Stimulated activated CD4-positive, alpha-beta T cell treated with anti-CD3 and anti-CD28 coated beads, Interleukin-2, amount 100 ng/mL, for 48 hours (primary cell): ENCODE measurements around the gene PRM2.
A peak's percentile ranks its signal among the peaks of the same experiment; 100 is the strongest.

Source experiments
- DNase-seq, 2 donors: peaks; one replicate each; pipeline ENCODE4 v3.0.0-alpha.2; 2020

PRM2 gene

DNA sequence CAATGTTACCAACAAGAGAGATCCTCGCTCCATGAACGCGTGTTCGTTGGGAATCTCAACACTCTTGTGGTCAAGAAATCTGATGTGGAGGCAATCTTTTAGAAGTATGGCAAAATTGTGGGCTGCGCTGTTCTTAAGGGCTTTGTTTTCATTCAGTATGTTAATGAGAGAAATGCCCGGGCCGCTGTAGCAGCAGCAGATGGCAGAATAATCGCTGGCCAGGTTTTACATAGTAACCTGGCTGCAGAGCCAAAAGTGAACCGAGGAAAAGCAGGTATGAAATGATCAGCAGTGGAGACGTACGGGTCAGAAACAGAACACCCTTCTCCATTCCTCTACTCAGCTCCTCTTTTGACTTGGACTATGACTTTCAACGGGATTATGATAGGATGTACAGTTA lies 33.6 kb downstream of the PRM2 start:
- DNase-seq, result no peak

DNA sequence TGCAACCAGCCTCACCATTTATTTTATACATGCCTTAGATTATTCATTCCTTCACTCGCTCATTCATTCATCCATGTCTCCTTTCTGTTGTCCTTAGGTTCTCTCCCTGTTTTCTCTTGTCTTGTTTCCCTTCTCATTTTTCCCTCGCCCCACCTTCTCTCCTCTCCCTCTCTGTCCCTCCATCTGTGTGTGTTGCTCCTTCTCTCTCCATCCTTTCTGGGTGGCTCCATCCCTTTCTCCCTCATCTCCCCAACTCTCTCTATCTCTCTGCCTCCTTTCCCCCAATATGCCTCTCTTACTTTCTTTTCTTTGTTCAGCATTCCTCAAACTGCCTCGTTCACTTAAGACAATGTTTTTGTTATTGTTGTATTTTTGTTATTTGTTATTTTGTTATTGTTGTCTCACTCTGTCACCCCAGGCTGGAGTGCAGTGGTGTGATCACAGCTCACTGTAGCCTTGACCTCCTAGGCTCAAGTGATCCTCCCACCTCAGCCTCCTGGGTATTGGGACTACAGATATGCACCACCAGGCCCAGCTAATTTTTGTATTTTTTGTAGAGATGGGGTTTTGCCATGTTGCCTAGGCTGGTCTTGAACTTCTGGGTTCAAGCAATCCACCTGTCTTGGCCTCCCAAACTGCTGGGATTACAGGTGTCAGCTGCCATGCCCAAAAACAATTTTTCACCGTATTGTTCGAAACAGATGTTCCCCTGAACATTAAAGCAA lies 34.6 kb downstream of the PRM2 start:
- no peak for DNase-seq

DNA sequence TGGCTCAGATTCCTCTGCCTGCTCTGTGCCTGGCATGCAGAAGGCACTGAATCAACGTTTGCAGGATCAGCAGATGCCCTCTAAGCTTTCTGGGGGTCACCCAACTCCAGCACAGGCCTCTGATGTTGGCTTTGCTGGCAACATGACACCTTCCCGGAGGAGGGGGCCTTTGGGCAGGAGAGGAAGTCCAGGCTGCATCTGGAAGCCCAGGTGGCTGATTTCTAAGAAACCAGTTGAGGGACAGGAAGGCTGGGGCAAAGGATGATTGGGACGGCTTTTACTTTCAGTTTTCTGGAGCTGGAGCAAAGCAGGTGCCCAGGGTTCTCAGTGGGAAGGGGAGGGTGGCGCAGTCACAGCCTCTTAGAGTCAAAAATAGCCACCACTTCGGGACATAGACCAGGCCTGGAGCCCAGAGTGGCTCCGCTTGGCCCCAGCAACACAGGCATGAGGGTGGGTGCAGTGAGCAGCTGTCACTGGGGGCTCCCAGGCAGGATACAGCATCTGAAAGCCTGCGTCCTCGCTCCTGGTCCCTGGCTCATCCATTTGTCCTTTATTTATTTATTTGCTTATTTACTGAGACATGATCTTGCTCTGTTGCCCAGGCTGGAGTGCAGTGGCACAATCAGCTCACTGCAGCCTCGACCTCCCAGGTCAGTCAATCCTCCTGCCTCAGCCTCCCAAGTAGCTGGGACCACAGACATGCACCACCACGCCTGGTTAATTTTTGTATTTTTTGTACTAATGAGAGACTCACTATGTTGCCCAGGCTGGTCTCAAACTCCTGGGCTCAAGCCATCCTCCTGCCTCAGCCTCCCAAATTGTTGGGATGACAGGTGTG lies 35.4 kb downstream of the PRM2 start:
- DNase-seq, result no peak

DNA sequence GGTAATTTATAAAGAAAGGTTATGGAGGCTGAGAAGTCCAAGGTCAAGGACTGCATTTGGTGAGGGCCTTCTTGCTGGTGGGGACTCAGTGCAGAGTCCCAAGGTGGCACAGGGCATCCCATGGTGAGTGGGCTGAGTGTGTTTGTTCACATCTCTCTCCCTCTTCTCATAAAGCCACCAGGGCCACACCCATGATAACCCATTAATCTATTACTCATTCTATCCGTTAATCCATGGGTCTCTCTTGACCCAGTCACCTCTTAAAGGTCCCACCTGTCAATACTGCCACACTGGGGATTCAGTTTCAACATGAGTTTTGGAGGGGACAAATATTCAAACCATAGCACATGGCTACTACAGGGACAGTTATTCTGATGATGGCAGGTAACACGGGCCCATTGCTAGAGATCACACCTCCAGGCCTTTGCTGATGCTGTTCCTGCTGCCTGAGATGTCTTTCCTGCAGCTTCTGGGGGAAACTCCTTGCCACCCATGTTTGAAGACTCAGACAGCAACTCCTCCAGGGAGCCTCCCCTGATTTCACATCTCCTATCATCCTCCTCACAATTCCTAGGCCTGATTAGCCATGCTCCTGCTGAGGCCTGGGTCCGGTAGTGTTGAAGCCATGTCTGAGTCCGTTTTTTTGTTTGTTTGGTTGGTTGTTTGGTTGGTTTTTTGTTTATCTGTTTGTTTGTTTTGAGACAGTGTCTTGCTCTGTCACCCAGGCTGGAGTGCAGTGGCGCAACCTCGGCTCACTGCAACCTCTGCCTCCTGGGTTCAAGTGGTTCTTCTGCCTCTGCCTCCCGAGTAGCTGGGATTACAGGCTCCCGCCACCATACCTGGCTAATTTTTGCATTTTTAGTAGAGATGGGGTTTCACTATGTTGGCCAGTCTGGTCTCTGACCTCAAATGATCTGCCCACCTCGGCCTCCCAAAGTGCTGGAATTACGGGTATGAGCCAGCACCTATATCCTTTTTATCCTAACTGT lies 36.3 kb downstream of the PRM2 start:
- DNase-seq, result no peak

DNA sequence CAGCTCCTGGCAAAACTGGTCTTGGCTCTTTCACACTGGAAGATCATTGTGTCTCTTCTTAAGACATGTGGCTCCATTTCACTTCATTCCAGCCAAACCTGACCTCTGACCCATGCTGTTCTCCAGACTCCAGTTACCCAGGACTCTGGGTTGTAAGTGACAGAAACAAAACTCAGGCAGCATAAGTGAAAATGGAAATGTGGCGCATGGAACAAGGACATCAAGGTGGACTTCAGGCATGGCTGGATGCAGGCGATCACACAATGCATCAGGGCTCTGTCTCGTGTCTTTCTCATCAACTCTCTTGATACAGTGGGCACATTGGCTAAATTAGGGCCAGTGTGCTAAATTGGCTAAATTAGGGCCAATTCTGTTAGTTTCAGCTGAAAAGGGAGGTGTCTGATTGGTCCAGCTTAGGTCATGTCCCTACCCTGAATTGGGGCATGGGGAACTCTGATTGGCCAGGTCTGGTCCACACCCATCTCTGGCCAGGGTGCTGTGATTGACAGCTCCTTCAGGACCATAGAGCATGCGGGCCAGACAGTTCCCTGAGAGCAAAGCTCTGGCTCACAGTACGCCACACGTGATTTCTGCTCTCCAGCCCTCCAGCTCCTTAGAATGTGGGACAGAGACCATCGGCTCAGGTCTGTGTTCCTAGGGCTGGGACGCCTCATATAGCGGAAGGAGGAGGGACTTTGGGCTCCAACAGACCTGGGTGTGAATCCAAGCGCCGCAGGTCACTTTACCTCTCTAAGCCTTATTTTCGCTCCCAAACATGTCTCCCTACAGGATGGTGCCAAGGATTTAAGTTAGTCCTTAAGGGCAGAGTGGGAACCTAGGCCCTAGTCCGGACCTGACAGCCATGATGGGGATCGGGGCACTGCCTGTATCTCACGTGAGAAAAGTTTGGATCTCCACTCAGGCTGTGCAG lies 37.7 kb downstream of the PRM2 start:
- DNase-seq, result no peak

DNA sequence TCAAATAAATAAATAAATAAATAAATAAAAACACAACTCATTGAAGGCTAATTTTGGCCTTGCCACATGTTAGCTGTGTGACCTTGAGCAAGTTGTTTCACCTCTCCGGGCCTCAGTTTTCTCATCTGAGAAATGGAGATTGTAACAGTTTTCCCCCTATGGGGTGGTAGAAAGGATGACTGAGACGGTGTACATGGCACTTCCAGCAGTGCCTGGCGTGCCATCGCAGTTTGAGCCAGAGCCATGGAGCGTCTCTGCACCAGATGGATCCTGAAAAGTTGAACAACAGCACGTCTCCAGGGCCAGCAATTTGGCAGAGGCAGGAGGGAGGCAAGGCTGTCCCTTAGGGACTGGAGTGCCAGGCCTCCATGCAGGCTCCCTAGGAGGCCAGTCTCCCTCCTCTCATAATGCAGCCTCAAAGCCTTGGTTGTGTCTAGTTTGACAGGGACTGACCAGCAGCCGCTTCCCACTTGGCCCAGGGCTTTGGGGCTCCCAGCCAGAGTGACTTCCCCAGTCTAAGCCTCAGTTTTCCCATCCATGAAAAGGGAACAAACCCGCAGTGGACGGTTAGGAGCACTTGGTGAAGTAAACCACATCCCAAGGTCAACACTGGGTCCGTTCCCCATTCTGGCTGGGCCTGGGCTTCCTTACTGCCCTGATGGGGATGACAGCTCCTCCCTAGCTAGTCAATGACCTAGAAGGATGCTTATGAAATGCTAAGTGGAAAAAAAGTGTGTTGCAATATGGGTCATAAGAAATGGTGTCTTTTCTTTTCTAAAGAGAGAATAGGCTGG lies 39.6 kb downstream of the PRM2 start:
- no peak for DNase-seq

DNA sequence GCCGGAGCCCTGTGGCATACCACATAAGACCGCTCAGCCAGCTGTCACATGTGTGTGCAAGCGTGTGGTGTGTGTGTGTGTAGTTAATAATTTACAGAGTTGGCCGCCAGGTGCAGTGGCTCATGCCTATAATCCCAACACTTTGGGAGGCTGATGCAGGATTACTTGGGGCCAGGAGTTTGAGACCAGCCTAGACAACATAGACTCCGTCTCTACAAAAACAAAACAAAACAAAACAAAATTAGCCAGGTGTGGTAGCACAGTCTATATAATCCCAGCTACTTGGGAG lies 40.6 kb downstream of the PRM2 start:
- DNase-seq, result no peak

DNA sequence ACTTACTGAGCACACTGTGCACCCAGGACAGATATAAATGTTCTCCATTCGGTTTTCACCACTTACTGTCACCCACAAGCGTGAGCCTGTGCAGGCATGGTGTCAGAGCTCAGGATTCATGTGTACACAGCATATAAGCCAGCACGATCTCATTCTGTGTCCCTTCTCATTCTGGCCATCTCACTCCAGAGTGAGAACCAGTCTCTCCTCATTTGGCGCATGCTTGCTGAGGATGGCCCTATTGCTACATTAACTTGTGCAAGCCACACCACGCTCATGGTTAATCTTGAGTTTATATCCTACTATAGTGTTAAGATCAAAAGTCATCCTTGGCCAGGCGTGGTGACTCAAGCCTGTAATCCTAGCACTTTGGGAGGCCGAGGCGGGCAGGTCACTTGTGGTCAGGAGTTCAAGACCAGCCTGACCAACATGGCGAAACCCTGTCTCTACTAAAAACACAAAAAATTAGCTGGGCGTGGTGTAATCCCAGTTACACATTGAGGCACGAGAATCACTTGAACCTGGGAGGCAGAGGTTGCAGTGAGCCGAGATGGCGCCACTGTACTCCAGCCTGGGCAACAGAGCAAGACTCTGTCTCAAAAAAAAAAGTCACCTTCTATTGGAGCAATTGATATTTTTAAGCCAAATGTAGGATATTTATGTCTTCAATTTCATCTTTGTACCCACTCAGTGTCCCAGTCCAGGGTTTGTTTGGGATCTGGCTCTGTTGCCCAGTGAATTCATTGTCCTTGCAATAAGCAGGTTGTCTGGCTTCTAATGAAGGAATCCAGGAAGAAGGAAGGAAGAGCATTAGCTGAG lies 41.2 kb downstream of the PRM2 start:
- DNase-seq, result no peak

DNA sequence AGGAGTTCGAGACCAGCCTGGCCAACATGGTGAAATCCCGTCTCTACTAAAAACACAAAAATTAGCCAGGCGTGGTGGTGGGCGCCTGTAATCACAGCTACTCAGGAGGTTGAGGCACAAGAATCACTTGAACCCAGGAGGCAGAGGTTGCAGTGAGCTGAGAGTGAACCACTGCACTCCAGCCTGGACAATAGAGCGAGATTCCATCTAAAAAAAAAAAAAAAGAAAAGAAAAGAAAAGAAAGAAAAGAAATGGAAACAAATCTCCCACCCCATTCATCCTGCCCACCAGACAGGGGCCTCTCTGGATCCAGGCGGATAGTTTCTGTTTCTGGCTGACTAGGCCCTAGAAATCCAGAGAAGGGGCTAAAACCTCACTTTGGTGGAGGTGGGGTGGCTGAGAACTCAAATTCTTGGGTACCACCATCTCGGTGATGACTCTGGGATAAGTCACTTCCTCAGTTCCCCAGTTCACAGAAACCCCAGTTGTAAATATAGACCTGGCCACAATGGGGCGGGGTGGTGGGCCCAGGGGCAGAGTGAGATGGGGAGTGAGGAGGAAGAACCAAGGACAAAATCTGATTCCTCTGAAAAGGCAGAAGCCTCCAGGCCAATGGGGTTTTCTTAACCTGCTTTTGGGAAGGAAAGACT lies 42.4 kb downstream of the PRM2 start:
- DNase-seq, result peak; percentile 73 to 76

DNA sequence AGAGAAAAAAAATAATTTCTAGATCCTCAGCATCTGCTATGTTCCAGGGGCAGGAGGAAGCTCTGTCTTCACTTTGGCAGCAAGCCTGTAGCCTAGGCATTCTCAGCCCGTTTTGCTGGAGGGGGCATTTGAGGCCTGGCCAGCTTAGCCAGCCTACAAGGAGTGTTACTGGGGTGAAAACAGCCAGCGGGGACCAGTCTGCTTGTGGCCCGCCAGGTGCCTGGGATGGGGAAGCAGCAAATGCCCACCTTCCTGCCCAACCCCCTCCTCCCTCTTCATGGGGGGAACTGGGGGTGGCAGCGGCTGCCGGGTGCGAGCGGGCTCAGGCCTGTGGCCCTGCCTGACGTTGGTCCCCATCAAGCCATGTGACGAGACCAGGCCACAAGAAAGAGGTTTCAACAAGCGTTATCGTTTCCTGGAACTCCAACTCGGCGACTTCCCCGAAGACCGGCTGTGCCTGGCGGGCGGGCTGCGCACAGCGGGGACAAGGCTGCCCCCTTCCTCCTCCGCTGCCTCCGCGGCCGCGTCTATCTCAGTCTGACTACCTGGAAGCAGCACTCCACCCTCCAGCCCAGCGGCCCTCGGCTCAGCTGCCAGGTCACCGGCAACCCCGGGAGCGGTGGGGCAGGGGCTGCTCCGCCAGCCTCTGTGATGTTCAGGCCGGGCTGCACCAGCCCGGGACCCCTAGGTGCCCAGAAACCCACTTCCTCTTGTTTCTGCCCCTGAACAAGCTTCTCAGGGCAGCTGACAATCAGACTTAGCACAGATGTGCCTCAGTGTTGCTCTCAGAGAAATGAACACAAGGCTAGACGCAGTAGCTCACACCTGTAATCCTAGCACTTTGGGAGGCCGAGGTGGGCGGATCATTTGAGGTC lies 43.2 kb downstream of the PRM2 start:
- DNase-seq, result peak; percentile 84 to 89

DNA sequence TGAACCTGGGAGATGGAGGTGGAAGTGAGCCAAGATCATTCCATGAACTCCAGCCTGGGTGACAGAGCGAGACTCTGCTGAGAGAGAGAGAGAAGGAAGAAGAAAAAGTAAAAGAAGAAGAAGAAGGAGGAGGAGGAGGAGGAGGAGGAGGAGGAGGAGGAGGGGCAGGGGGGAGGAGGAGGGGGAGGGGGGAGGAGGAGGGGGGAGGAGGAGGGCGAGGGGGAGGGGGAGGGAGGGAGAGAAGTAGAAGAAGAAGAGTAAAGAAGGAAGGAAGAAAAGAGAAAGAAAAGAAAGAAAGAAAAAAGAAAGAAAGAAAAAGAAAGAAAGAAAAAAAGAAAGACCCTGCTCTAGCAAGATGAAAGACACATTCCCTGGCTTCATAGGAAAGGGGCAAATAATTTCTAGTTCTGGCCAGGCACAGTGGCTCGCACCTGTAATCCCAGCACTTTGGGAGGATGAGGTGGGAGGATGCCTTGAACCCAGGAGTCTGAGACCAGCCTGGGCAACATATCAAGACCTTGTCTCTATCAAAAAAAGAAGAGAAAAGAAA lies 43.9 kb downstream of the PRM2 start:
- no peak for DNase-seq

DNA sequence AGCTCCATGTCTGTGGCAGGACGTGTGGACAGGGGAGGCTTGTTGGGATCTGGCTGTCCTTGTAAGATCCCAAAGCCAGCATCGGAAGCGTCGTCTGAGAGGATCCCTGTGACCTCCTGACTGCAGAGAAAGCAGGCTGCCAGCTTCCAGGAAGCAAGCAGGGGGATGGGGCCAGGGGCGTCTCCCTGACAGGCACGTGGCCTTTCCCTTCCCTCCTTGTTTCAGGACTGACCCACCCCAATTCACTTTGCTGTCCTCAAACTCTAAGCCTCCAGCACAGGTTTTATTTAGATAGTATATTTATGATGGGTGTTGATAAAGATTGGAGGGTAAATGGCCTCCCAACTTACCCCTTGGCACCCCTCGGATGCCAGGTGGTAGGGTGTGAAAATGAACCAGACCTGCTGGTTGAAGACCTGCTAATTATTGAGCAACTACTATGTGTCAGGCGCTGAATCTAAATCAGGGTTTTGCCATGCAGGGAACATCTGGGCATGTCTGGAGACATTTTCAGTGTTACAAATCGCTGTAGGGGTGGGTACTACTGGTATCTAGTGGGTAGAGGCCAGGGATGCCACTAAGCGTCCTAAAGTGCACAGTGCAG lies 44.8 kb downstream of the PRM2 start:
- no peak for DNase-seq

DNA sequence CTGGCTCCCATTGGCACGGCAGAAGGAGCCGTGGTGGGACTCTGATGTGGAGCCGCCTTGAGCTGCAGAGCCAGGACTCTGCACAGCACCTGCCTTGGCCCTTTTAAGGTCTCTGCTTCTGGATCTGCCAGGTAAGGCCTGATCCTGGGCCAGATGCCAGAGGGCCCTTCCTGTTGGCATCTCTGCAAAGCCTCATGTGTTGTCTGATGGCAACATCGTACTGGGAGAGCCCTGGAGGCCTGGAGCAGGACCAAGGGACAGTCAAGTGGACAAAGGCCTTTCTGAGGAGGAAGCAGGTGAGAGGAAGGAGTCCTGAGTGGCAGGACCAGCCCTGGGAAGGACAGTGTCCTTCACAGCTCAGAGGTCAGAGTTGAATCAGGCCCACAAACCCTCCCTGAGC lies 46.4 kb downstream of the PRM2 start:
- no peak for DNase-seq

DNA sequence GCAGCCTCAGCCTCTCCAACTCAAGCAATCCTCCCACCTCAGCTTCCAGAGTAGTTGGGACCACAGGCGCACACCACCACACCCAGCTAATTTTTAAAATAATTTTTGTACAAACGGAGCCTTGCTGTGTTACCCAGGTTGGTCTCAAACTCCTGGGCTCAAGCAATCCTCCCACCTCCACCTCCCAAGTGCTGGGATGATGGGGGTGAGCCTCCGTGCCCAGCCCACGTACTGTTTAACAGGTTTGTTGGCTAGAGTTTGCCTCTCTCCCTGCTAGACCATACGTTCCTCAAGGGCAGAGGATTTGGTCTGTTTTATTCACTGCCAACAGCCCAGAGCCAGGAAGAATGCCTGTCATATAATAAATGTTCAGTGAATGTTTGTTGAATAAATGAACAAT lies 46.8 kb downstream of the PRM2 start:
- no peak for DNase-seq

DNA sequence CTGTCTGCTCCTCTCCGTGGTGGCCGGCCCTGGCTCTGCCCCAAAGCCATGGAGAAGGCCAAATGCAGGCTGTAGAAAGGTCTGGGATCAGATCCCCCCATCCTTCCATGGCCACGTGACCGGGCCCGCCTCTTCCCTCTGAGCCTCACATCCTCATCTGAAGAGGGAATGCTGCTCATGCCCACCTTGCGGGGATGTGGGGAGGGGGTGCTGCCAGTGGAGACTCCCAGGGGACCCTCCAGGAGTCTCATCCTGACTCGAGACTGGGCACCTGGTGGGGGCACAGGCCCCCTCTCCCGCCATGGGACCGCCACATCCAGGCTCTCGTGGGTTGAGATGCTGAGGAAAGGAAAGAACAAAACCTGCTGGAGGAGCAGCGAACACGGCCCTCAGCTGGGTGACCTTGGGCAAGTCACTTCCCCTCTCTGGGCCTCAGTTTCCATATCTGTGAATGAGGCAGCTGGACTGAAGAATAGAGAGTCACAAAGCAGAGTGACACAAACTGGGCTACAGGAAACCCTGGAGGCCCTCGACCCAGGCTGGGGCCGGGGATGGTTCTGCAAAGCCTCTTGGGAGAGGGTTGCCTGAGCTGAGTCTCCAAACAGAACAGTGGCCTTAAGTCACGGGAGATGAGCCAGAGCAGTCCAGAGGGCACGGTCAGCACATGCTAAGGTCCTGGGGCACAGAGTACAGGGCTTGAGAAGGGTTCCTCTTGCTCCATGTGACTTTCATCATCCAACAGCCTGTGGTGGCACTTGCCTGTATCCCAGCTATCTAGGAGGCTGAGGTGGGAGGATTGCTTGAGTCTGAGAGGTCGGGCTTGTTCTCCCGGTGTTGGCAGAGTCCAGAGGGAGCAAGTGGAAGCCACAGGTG lies 50.4 kb downstream of the PRM2 start:
- no peak for DNase-seq
